Hepatocyte (in vitro differentiated cells): ENCODE data around the gene C1QTNF3.
"Not testable (repeated sequence)": the region's sequence is repeated elsewhere in the genome, so short reads cannot be mapped to it uniquely, and the experiment has no call there.

Experiments used
- EZH2 ChIP-seq: fragments of 200-600 bp; sonication (generic); IDR thresholded peaks from 2 replicates; pipeline ENCODE4 v1.6.1; 2016; ENCODE audit warnings: antibody characterized with exemption, mild to moderate bottlenecking, borderline replicate concordance
- EZH2phosphoT487 ChIP-seq: fragments of 200-600 bp; sonication (generic); IDR thresholded peaks from one replicate; pipeline ENCODE4 v1.6.1; 2018; ENCODE audit warnings: antibody characterized with exemption, mild to moderate bottlenecking, low read depth, moderate library complexity; ENCODE audit not compliant: unreplicated experiment, severe bottlenecking
- TF ChIP-seq, protein P1 (sequence below): fragments of 200-600 bp; sonication (generic); IDR thresholded peaks from 2 replicates; pipeline ENCODE4 v1.5.1; 2016; ENCODE audit warnings: antibody characterized with exemption, mild to moderate bottlenecking; ENCODE audit not compliant: poor library complexity

DNA sequence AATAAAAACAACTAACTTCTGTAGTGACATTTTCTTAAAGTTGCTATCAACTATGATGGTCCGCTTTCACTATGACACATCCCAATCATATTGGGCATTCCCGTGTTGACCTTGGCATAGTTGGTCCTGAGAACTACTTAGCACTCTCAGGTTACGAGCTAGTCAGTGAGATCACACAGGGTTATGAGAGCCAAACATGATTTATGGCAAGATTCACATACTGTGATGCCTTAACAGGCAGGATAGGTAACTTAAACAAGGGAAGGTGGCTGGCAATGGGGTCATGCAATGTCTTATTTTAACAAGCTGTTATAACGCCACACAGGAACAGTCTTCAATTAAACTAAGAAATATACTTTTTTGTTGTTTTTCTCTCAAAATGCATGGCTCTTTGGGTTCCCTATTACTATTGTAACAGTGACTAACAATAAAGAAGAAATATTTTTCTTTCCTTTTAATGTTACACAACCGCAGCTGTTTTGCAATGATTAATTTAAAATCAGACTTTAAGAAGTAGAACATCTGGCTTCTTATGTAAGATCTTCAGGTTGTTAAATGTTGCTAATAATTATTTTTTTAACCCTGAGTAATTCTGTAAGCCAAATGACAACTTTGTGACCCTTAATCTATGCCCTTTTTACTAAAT lies 33.8 kb upstream of the C1QTNF3 start:
- not testable (repeated sequence) for TF ChIP-seq EZH2, EZH2phosphoT487
- TF ChIP-seq, protein P1, sequence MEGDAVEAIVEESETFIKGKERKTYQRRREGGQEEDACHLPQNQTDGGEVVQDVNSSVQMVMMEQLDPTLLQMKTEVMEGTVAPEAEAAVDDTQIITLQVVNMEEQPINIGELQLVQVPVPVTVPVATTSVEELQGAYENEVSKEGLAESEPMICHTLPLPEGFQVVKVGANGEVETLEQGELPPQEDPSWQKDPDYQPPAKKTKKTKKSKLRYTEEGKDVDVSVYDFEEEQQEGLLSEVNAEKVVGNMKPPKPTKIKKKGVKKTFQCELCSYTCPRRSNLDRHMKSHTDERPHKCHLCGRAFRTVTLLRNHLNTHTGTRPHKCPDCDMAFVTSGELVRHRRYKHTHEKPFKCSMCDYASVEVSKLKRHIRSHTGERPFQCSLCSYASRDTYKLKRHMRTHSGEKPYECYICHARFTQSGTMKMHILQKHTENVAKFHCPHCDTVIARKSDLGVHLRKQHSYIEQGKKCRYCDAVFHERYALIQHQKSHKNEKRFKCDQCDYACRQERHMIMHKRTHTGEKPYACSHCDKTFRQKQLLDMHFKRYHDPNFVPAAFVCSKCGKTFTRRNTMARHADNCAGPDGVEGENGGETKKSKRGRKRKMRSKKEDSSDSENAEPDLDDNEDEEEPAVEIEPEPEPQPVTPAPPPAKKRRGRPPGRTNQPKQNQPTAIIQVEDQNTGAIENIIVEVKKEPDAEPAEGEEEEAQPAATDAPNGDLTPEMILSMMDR, result not testable (repeated sequence)
